GM21529 (cell line): ENCODE results near the gene HDLBP.
A peak's percentile ranks its signal among the peaks of the same experiment; 100 is the strongest.

Experiments
- ATAC-seq: cut with Tn5 transposase; IDR thresholded peaks from one replicate; pipeline ENCODE4 v1.9.1; 2021; ENCODE audit not compliant: unreplicated experiment

Gene HDLBP

DNA sequence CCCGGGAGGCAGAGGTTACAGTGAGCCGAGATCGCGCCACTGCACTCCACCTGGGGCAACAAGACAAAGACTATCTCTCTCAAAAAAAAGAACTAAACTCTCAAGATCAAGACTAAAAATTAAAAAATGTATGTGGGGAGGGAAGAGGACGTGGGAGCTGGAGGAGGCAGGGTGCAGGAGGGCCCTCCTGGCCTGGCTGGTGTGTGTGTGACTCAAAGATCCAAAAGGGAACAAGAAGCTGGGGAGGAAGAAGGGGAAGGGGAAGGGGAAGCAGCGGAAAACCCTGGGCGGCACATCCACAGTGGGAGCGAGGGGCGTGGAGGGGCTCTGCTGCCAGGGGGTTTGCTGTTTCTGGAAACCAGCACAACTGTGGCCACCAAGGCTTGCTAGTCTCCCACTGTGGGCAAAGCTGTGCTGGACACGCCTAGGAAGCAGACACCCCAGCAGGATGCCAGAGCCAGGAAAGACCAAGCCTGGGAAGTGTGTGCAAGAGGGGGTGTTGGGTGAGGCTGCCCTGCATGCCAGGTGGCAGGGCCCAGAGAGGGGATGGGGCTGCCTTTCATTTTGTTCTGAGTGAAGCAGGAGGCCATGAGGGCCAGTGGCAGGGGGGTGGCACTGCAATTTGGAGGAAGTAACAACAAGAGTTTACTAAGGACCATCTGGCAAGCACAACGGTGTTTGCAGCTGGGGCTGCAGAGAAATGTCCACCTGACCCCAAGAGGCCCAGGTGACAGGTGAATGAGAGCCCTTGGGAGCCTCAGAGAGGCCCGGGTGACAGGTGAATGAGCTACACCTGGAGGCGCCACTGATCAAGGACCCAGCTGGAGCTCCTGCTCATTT, 82.5 kb downstream of the HDLBP start:
- ATAC-seq, result no peak

DNA sequence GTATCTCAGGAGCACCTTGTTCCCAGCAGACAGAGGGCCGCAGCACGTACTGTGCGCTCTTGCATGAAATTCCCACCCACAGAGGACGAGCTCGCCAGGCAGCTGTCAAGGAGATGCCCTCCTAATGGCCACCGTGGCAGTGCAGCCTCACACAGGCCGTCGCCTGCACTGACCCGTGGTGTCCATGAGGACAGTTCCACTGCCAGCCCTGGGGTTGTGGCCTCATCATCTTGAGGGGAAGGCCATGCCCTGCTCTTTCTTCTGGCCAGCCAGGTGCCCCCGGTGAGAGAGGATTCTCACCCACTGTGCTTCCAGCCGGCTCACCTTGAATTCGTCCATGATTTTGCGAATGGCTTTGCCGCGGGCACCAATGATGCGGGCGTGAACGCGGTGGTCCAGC, 85.0 kb downstream of the HDLBP start:
- ATAC-seq, result no peak

DNA sequence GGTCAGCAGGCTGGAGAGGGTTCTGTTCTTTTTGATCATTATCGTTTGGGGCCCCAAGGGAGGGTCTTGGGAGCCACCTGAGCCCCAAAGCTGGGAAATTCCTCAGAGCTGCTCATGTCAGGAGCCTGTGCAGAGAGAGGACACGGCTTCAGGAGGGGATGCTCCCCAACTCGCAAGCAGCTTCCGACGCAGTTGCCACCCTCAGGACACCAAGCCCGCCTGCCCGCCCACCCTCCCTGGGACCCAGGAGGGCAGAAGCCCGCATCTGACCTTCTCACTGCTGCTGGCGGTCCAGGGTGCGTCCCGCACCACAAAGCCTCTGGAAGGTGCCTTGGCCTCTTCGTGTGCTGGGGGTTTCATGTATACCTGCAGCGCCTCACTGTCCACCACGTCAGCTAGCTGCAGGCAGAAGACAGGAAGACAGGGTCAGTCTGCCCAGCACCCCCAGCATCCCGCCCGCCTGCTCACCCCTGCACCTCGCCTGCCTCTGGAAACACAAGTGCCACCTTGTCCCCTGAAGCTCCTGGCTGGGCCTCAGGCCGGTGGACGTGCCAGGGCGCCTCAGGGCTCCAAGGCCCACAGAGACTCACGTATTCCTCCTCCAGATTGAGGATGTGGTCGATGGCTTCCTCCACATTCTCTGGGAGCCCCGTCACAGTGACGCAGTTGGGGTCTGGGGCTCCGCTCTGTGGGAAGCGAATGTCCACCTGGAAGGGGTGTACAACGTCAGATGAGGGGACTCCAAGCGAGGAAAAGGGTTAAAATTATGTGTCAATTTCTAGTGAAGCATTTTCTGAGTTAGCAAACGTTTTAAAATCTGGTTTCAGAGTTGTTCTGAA, 85.7 kb downstream of the HDLBP start:
- ATAC-seq, result no peak

DNA sequence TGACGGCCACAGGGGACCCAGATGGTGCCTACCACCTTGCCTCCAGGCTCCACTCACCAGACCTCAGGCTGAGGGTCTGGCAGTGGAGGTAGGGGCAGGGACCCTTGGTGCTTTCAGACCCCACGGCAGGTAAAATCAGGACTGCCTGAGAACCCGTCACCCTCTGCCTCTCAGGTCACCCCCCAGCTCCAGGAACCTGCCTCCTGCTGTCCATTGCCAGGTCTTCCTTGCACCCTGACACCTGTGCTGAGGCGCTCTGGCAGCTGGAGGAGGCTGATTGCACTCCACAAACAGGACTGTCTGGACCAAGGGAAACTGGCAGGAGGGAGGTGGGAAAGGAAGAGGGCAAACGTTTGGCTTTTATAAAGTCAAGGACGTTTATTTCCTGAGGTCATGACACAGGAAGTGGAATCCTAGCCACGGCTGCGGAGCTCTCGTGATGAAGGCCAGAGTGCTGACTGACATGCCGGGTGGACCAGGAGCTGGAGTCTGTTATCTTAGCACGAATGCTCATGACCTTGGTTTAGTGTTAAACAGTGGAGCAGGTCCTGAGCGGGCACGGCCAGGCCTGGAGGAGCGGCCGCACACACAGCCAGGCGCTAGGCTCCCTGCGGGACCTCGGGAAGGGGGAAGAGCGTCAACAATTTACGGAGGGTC, 86.5 kb downstream of the HDLBP start:
- ATAC-seq, result no peak

DNA sequence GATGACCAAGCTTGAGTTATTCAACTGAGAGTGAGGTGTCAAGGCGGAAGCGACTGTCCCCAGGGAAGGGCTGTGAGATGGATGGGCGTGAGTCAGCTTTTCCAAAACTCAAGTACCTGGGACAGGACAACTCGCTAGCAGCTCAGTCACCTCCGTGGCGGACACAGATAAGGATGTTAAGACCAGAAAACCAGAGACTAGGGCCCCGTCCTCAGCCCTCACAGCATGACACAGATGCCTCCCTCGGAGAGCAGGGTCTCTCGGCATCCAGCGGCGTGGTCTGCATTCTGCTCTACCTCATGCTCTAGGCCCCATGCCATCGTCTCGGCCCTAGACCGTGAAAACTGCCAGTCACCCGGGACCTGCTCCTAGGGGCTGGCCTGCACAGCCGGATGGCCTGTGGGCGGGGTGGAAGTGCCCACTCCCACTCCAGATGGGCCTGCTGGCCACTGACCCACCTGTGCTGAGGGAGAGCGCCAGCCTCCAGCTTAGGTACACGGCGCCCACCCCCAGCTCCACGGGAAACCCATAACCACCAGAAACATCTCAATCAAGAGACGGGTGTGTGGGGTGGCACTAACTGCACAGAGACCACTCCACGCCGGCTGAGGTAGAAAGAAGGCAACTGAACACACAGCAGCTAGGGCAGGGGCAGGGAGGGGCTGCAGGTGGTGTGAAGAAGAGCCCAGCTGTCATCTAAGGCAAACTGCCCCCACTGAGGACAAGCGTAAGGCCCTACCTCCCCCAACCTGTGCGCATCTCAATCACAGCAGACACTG, 87.2 kb downstream of the HDLBP start:
- no peak for ATAC-seq

DNA sequence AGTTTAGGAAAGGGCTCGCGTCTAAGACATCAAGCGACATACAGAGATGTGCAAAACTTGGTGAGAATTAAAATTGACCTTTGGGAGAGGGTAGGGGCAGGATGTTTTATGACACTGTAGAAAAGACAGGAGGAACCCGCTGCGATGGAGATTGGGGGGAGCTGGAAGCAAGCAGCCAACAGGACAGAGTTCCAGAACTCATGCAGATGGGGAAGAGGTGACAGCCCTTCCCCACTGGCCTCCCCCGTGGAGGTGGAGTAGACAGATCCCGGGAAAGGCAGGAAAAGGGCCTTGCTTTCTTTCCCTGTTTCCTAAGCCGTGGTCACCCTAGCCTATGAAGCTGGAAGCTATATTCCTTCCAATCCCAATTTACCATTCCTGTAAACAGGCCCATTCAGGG, 87.9 kb downstream of the HDLBP start:
- no peak for ATAC-seq

DNA sequence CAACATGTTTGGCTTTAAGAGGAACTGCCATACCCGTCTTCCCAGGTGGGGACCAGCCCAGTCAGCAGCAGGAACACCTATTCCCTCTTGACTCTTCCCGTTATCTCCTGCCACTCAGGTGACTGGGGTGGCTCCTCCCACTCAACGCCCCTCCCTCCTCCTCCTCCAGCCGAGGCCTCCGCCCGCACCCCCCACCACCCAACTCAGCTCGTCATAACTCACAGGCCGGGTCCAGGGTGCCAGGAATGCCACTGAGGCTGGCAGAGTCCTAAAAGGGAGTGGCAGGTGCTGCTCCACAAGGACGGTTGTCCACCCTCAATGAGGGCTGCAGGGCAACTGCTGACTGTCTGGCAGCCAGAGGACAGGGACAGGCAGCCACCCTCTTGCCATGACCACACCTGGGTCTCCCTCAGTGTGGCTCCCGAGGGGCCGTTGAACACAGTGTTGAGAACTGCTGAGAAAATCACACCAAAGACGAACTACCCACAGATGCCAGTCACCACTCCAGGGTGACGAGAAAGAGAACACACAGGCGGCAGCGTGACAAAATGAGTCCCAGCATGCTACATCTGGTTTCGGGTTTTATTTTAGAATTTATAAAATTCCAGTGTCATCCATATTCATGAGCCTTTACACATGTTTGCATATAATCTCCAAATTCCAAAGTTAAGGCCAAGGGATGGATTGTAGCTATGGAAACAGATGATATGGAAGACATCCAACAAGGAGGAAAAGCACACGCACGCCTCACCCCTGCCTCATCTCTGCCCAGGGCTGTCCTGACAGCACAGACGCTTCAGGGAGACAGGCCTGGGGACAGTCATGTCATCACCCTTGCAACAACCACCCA, 88.5 kb downstream of the HDLBP start:
- ATAC-seq, result no peak

DNA sequence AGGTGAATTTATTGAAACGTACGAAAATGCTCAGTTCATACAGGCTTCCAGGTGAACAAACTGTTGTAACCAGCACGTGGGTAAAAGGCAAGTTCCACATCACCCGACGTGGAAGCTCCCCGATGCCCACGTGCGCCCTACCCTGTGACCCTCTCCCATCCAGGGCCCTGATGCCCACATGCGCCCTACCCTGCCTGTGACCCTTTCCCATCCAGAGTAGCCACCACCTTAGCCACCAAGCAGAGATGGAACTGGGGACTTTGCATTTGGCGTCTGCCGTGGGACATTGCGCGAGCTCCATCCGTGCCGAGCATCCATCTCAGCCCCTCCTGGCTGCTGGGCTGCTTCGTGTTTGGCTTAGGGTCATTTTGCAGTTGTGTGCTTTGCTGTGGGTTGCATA, 89.5 kb downstream of the HDLBP start:
- ATAC-seq, result no peak

DNA sequence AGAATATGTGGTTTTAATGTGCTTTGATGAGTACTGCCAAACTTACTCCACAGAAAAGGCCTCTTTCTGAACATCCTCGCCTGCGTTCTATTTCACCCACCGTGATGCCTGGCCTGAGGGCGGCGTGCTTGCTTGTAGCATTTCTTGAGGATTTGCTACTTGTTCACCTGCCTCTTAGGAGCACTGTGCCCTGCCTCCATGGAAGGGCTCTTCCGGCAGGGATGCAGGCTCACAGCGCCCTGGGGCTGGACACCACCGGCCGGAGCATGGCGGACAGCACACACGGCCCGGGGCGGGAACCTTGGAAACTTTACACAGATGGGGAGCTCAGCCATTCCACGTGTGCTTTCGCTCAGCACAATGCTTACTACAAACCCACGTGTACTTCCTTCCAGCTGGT, 89.9 kb downstream of the HDLBP start:
- no peak for ATAC-seq

DNA sequence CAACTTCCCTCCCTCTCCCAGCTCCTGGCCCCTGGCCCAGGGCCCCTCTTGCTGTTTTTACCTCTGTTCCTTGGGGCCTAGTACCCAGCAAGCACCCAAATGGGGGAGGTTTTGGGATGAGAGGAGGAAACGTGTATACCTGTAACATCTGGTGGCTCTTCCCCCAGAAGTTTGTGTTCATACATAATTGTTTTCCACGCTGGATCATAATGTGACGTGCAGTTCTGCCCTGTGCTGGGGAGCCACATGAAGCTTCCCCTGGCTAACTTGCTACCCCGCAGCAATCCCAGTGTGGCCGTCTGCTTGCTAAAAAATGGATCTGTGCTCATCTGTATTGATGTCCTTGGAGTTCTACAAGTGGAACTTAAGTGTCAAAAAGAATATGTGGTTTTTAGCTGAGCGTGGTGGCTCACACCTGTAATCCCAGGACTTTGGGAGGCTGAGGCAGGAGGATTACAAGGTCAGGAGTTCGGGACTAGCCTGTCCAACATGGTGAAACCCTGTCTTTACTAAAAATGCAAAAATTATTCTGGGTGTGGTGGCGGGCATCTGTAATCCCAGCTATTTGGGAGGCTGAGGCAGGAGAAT, 90.5 kb downstream of the HDLBP start:
- no peak for ATAC-seq

DNA sequence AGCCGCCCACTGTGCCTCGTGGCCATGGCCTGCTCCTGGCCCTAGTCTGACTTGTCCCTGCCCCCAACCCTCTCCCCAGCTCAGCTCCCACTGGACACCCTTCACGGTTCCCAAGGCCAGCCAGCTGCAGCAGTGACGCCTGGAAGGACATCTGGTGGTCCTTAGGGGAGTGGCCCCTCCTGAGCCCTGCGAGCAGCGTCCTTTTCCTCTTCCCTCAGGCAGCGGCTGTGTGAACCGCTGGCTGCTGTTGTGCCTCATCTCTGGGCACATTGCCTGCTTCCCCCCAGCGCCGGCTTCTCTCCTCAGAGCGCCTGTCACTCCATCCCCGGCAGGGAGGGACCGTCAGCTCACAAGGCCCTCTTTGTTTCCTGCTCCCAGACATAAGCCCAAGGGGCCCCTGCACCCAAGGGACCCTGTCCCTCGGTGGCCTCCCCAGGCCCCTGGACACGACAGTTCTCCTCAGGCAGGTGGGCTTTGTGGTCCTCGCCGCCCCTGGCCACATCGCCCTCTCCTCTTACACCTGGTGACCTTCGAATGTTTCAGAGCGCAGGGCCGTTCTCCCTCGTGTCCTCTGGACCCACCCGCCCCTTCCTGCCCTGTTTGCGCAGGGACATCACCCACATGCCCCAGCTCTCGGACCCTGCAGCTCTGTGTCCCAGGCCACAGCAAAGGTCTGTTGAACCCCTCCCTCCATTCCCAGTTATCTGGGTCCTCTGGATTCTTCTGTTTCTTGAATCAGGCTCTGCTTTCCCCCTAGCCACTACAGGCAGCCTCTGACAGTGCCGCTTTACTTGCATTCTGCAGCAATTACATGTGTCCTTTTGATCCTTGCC, 91.2 kb downstream of the HDLBP start:
- ATAC-seq, result no peak

DNA sequence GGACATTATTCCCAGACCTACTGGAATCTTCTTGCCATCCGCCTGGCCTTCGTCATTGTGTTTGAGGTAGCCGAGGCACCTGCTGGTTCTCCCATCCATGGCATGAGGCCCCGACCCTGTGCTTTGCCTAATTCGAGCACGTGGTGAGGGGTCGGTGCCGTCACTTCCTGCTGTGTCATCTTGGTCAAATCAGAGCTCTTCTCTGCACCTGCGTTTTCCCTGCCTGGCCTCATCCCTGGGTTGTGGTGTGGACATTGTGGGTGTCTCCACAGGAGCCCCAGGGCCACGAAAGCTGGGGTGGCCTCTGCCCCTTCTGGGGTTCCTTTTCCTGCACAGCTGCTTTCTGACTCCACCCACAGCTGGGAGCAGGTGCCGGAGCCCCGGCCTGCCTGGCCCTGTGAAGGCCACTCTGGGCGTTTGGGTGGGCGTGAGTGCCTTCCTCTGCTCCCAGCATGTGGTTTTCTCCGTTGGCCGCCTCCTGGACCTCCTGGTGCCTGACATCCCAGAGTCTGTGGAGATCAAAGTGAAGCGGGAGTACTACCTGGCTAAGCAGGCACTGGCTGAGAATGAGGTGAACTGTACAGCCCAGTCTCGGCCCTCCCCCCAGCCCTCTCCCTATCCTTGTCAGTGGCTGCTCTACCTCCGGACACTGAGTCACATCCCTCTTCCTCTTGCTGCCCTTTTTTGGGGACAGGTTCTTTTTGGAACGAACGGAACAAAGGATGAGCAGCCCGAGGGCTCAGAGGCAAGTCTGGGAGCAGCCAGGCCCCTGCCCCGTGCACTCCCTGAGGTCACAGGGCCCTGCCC, 92.1 kb downstream of the HDLBP start:
- ATAC-seq, result no peak

DNA sequence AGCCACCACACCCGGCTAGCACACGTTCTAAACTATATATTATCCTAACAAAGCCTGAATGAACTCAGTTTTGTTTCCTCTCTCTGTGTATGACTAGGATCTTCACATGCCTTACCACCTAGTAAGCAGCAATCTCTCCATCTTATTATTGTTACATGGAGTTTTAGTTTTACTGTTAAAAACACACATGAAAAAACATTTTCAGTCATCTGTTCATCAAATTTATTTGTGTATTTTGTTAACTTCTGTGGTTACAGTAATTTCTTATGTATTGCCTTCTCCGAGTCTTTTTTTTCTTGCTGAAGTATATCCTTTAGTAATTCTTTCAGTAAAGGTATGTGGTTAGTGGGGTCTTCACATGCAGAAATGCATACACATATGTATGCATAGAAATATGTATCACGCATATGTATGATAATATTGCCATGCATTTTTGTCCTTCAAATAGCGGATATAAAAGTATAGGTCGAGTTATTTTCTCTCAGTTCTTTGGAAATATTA, 95.6 kb downstream of the HDLBP start:
- ATAC-seq, result no peak

DNA sequence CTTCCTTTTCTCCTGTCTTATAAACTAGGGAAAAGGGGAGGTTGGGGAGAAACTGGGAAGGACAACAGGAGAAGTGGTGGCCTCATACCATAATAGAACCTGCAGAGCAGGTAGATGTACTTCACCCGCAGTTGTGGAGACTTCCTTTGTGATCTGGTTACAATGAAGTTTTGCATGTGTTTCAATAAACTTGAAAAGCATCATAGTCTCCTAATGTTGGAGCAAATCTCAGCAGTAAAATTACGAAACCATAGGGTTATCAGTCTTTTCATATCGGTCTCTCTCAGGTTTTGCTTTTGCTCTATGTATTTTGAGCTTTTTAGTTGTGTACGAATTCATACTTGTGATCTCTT, 96.5 kb downstream of the HDLBP start:
- ATAC-seq, result no peak

DNA sequence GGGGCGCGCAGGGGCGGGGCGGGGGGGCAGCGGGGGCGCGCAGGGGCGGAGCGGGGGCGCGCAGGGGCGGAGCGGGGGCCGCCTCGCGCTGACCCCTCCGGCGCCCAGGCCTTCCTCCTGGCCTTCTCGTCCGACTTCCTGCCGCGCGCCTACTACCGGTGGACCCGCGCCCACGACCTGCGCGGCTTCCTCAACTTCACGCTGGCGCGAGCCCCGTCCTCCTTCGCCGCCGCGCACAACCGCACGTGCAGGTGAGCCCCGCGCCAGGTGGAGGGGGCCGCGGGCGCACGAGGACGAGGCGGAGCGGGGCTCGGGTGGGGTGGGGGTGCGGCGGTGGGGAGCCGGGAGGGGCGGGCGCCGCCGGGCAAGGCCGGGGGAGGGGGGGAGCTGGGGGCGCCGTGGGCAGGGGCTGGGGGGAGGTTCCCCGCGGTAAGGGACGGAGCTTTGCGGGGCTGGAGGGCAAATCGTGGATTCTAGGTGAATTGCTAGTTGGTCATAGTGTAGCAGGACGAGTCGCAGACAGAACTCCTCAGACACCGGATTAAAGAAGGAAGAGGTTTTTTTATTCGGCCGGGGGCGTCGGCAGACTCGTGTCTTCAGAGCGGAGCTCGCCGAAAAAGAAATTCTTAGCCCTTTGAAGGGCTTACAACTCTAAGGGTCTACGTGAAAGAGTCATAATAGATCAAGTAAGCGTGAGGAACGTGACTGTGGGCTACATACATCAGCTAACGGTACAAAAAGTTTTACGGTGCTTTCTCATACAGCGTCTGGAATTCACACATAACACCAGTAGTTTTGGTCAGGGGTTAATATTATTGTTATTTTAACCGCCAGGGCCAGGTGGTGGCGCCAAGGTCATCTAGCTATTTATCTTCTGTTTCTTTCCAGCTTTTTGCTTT, 97.1 kb downstream of the HDLBP start:
- no peak for ATAC-seq

DNA sequence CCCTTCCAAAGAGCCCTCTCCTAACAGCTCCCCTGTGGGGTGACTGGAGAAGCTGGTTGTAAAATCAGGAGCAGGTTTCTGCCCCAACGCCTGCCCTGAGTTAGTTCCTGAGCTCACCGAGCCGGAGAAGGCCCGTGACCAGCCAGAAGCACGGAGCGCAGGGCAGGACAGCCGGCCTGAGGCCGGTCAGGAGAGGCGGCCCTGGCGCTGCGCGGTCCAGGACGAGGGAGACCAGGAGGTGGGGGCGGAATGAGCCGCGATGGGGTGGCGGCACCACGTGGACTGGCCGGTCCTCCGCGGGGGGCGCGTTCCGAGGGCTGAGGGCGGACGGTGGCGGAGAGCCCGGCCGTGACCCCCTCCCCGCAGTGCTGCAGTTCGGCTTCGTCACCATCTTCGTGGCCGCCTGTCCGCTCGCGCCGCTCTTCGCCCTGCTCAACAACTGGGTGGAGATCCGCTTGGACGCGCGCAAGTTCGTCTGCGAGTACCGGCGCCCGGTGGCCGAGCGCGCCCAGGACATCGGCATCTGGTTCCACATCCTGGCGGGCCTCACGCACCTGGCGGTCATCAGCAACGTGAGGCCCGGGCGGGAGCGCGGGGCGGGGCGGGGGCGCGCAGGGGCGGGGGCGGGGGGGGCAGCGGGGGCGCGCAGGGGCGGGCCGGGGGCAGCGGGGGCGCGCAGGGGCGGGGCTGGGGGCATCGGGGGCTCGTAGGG, 98.0 kb downstream of the HDLBP start:
- ATAC-seq, result peak; percentile 49
